HG03045 (cell line): ENCODE measurements around the gene CLDN7.

ENCODE experiments used
- ATAC-seq: cut with Tn5 transposase; IDR thresholded peaks from one replicate; pipeline ENCODE4 v1.9.1; 2021; ENCODE audit warnings: mild to moderate bottlenecking, moderate library complexity; ENCODE audit not compliant: unreplicated experiment

CLDN7 gene

GRCh38 chr17:7289256-7290032 is 27.2 kb upstream of the CLDN7 start:
- ATAC-seq: no peak

- ATAC-seq: no peak
Measured at GRCh38 chr17:7285679-7286078, 23.4 kb upstream of the CLDN7 start.

GRCh38 chr17:7284911-7285310 is 22.6 kb upstream of the CLDN7 start:
- no peak for ATAC-seq

GRCh38 chr17:7283471-7284216 is 21.4 kb upstream of the CLDN7 start:
- ATAC-seq: no peak

- no peak for ATAC-seq
Measured at GRCh38 chr17:7282752-7283321, 20.6 kb upstream of the CLDN7 start.

- ATAC-seq: no peak
Measured at GRCh38 chr17:7281953-7282751, 19.9 kb upstream of the CLDN7 start.

GRCh38 chr17:7281074-7281952 is 19.0 kb upstream of the CLDN7 start, which contains the start of gene SLC2A4:
Gene SLC2A4 (plus strand): TSS chr17:7281718. CDS start chr17:7281935, 217 bp downstream.
- ATAC-seq: peak; percentile 44

GRCh38 chr17:7280519-7281073 is 18.3 kb upstream of the CLDN7 start:
- peak; percentile 56 for ATAC-seq

GRCh38 chr17:7279448-7279847 is 17.2 kb upstream of the CLDN7 start:
- ATAC-seq: no peak

- ATAC-seq: no peak
Measured at GRCh38 chr17:7266784-7267183, 4.5 kb upstream of the CLDN7 start.

- ATAC-seq: no peak
Measured at GRCh38 chr17:7263801-7264078, 1.5 kb upstream of the CLDN7 start.

- ATAC-seq: no peak
Measured at GRCh38 chr17:7262935-7263800, 890 bp upstream of the CLDN7 start.

GRCh38 chr17:7261379-7262191 is 693 bp downstream of the CLDN7 start:
- ATAC-seq: no peak

GRCh38 chr17:7260651-7261378 is 1.5 kb downstream of the CLDN7 start:
- no peak for ATAC-seq

GRCh38 chr17:7260151-7260550 is 2.1 kb downstream of the CLDN7 start:
- ATAC-seq: no peak

GRCh38 chr17:7259555-7259889 is 2.8 kb downstream of the CLDN7 start:
- ATAC-seq: no peak

GRCh38 chr17:7258731-7259554 is 3.3 kb downstream of the CLDN7 start:
- no peak for ATAC-seq
